ENCODE measurements around the gene IRAK2. TPM values are rescaled to one million over a fixed set of nuclear protein-coding genes. Genes with fewer than 3 reads are reported as not detected.

Gene IRAK2
- polyA plus RNA-seq, 3 donors: 0.78 to 2.0 (median 1.5) TPM

- H3K4me1 ChIP-seq (ENCODE audit: control insufficient read depth in 1 of 2, insufficient read depth in 2 of 2, low read length in 2 of 2): peaks cover 34 to 44% of the 10 kb centered on the region in 2 donors
- H3K4me1 Mint-ChIP-seq: peaks cover 41% of the 10 kb centered on the region
- peaks cover 11 to 34% (median 25%) of the 10 kb centered on the region in 7 donors for H3K9me3 Mint-ChIP-seq
- peak overlapping the region; percentile 95 to 97 for H3K4me3 Mint-ChIP-seq
- H3K9ac ChIP-seq (ENCODE audit: insufficient read depth, low read length, poor library complexity, severe bottlenecking): peak overlapping the region; percentile 89
- H3K27me3 Mint-ChIP-seq (ENCODE audit: low read depth in 3 of 3): no peaks in the 10 kb centered on the region
- H3K27ac Mint-ChIP-seq: peak overlapping the region in 5 of 7 donors; percentile 91 to 95 (median 93)
- intact Hi-C loops (cut with micrococcal nuclease): loop anchor here in 1 of 2 donors (5.0 to 10.0 kb wide), 3 partner anchors 88 to 225 kb away; partner anchors contain the start of genes BRK1, FANCD2 and IRAK2
- DNase-seq: no peak
- peaks cover 21 to 37% of the 10 kb centered on the region in 2 donors for H3K36me3 ChIP-seq (replicated peaks in 1 of 2; ENCODE audit: control insufficient read depth in 1 of 2, insufficient read depth in 2 of 2, low read length in 2 of 2)
- peak overlapping the region; percentile 95 for H3K4me2 ChIP-seq (replicated peaks; ENCODE audit: extremely low read depth, low read length, poor library complexity, severe bottlenecking)
- H3K79me2 ChIP-seq (ENCODE audit: insufficient read depth, low read length): peaks cover 65% of the 10 kb centered on the region
- peaks cover 44% of the 10 kb centered on the region for H4K20me1 ChIP-seq (ENCODE audit: insufficient read depth, low read length)
- no peak overlapping the region for H2AFZ ChIP-seq (ENCODE audit: insufficient read depth, low read depth, low read length, poor library complexity, severe bottlenecking)
- H3K4me3 ChIP-seq (replicated peaks in 1 of 3; ENCODE audit: low read depth in 2 of 3, low read length in 3 of 3): peak overlapping the region; percentile 64 to 90 (median 80)
- no peaks in the 10 kb centered on the region for H3K27me3 ChIP-seq (ENCODE audit: control insufficient read depth in 2 of 2, insufficient read depth in 2 of 2, low read length in 2 of 2)
- WGBS (ENCODE audit: insufficient coverage): 100% methylated on average over 1 of the region's 3 CpGs
- H3K27ac ChIP-seq (ENCODE audit: low read depth in 1 of 2, low read length in 2 of 2): peak overlapping the region in 1 of 2 donors; percentile 89
- peaks cover 17% of the 10 kb centered on the region in 2 donors for H3K9me3 ChIP-seq (replicated peaks in 1 of 2; ENCODE audit: control insufficient read depth in 1 of 2, insufficient read depth in 1 of 2, low read length in 2 of 2)
- TF ChIP-seq CTCF (IDR thresholded peaks at IDR 0.05): no peak
- peaks cover 36 to 48% of the 10 kb centered on the region in 2 donors for H3K36me3 Mint-ChIP-seq
Observed at GRCh38 chr3:10249833-10250232, 85.1 kb downstream of the IRAK2 start.

GRCh38 chr3:10251006-10251405, 86.3 kb downstream of the IRAK2 start:
- no peak overlapping the region for H2AFZ ChIP-seq (ENCODE audit: insufficient read depth, low read depth, low read length, poor library complexity, severe bottlenecking)
- no peak overlapping the region for H3K27ac ChIP-seq (ENCODE audit: low read depth in 1 of 2, low read length in 2 of 2)
- Mint-ChIP-seq H3K27ac (peak overlapping the region in 2 of 7 donors; percentile 26 to 74), H3K4me1 (peaks cover 46% of the 10 kb centered on the region), H3K36me3 (peaks cover 38 to 50% of the 10 kb centered on the region in 2 donors), H3K4me3 (peak overlapping the region; percentile 17 to 51), H3K27me3 (ENCODE audit: low read depth in 3 of 3) (no peaks in the 10 kb centered on the region), H3K9me3 (peaks cover 8 to 22% (median 14%) of the 10 kb centered on the region in 7 donors)
- H3K4me1 ChIP-seq (ENCODE audit: control insufficient read depth in 1 of 2, insufficient read depth in 2 of 2, low read length in 2 of 2): peaks cover 37 to 48% of the 10 kb centered on the region in 2 donors
- no peak for DNase-seq
- intact Hi-C loops (cut with micrococcal nuclease): loop anchor here in 1 of 2 donors (5.0 kb wide), 1 partner anchor 134 kb away; the partner anchor contains the start of gene BRK1
- H3K36me3 ChIP-seq (replicated peaks in 1 of 2; ENCODE audit: control insufficient read depth in 1 of 2, insufficient read depth in 2 of 2, low read length in 2 of 2): peaks cover 24 to 48% of the 10 kb centered on the region in 2 donors
- H3K27me3 ChIP-seq (ENCODE audit: control insufficient read depth in 2 of 2, insufficient read depth in 2 of 2, low read length in 2 of 2): no peaks in the 10 kb centered on the region
- WGBS (ENCODE audit: insufficient coverage): 94% methylated on average over 3 of the region's 3 CpGs
- H3K4me3 ChIP-seq (replicated peaks in 1 of 3; ENCODE audit: low read depth in 2 of 3, low read length in 3 of 3): no peak overlapping the region
- no peak overlapping the region for H3K9ac ChIP-seq (ENCODE audit: insufficient read depth, low read length, poor library complexity, severe bottlenecking)
- peaks cover 77% of the 10 kb centered on the region for H3K79me2 ChIP-seq (ENCODE audit: insufficient read depth, low read length)
- no peak for TF ChIP-seq CTCF (IDR thresholded peaks at IDR 0.05)
- H4K20me1 ChIP-seq (ENCODE audit: insufficient read depth, low read length): peaks cover 56% of the 10 kb centered on the region
- no peak overlapping the region for H3K4me2 ChIP-seq (replicated peaks; ENCODE audit: extremely low read depth, low read length, poor library complexity, severe bottlenecking)
- H3K9me3 ChIP-seq (replicated peaks in 1 of 2; ENCODE audit: control insufficient read depth in 1 of 2, insufficient read depth in 1 of 2, low read length in 2 of 2): peaks cover 5 to 8% of the 10 kb centered on the region in 2 donors

Measured in CD14-positive monocyte (primary cell).